Effector memory CD8-positive, alpha-beta T cell (primary cell): ENCODE measurements around the gene IFITM10.

Source experiments
- ATAC-seq: fragments of 150-1000 bp; cut with Tn5 transposase; replicated peaks from 2 replicates; pipeline ENCODE4 v1.10.0; 2021; ENCODE audit warnings: mild to moderate bottlenecking, moderate library complexity
- DNase-seq, 3 experiments: peaks; one replicate each; pipeline ENCODE4 v3.0.0; 2021
- H3K27ac Mint-ChIP-seq, 2 donors: one replicate each; pipeline ENCODE4 v1.8.0; 2022; ENCODE audit warnings: mild to moderate bottlenecking in 2 of 2, mixed read lengths in 2 of 2, moderate library complexity in 2 of 2
- H3K27me3 Mint-ChIP-seq, 2 donors: one replicate each; pipeline ENCODE4 v1.8.0; 2022; ENCODE audit warnings: mixed read lengths in 2 of 2
- H3K36me3 Mint-ChIP-seq: one replicate; pipeline ENCODE4 v1.8.0; 2022; ENCODE audit warnings: mild to moderate bottlenecking, moderate library complexity, mixed read lengths; ENCODE audit not compliant: insufficient read depth
- H3K4me1 Mint-ChIP-seq, 2 donors: one replicate each; pipeline ENCODE4 v1.8.0; 2022; ENCODE audit warnings: low read depth in 2 of 2, mixed read lengths in 2 of 2
- H3K4me3 Mint-ChIP-seq, 2 donors: one replicate each; pipeline ENCODE4 v1.8.0; 2022; ENCODE audit warnings: mild to moderate bottlenecking in 2 of 2, mixed read lengths in 2 of 2, moderate library complexity in 2 of 2
- H3K9me3 Mint-ChIP-seq, 2 donors: one replicate each; pipeline ENCODE4 v1.8.0; 2022; ENCODE audit warnings: mixed read lengths in 2 of 2
- total RNA-seq, 9 experiments: gene quantifications; one replicate each; lab custom pipeline; 2026; lab: John Stamatoyannopoulos, UW

IFITM10 gene
- total RNA-seq = 0.13 to 2.1 (median 1.2) reads per million in 9 experiments

DNA sequence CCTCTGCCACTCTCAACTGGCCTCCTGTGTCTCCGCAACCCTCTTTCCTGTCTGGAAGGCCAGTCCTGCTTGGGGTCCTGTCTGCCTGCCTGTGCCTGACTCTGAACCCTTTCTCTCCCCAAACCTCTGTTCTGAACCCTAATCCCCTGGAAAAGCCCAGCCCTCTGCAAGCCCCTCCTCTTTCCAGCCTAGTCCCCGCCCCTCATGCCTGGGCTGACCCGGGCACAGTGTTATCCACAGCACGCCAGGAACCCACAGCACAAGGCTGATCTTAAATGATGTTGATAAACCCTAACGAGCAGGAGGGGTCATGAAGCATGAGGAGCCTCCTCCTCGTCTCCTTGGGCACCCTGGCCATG is at the start of gene IFITM10:
Gene IFITM10, minus strand, starts transcription at position 115 of the 359 bp plus-strand sequence. CDS start 153 bp downstream, outside the sequence.
- peaks cover 21 to 23% of the 10 kb centered on the region in 2 donors for H3K4me1 Mint-ChIP-seq
- peaks cover 13% of the 10 kb centered on the region for H3K36me3 Mint-ChIP-seq
- peak within 1 kb of the TSS in 1 of 2 donors; percentile 26 for H3K27ac Mint-ChIP-seq
- H3K9me3 Mint-ChIP-seq = peaks cover 0 to 2% of the 10 kb centered on the region in 2 donors
- DNase-seq (no peak), ATAC-seq (no peak)
- peak within 1 kb of the TSS; percentile 80 to 84 for H3K4me3 Mint-ChIP-seq
- H3K27me3 Mint-ChIP-seq = peaks cover 13 to 19% of the 10 kb centered on the region in 2 donors

DNA sequence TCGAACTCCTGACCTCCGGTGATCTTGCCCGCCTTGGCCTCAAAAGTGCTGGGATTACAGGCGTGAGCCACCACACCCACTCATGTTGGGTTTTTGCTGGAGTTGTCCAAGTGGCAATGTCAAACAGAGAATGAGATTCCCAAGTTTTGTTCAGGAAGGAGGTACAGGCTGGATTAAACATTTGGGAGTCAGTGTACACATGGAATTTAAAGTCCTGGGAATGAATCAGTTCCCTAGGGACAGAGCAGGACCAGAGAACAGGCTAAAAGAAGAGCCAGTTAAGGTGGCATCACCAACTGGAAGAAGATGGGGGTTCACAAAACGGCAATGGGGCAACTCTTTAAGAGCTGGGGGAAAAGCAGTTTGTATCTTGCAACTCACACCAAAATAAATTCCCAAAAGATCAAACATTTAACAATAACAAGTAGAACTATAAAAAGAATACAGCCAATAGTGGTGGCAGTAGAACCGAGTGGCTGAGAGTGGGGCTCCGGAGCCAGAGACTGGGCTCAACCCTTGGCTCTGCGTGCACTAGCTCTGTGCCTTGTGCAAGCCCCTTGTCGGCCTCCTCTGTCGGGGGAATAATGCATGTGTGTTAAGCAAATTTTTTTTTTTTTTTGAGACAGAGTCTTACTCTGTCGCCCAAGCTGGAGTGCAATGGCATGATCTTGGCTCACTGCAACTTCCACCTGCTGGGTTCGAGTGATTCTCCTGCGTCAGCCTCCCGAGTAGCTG is 47.2 kb upstream of the IFITM10 start:
- Mint-ChIP-seq H3K4me1 (peaks cover 2 to 3% of the 10 kb centered on the region in 2 donors), H3K27ac (no peak overlapping the region), H3K9me3 (peaks cover 0 to under 1% of the 10 kb centered on the region in 2 donors), H3K27me3 (peaks cover 40% of the 10 kb centered on the region in 2 donors), H3K36me3 (peaks cover 1% of the 10 kb centered on the region), H3K4me3 (no peak overlapping the region)
- DNase-seq (no peak), ATAC-seq (no peak)

GRCh38 chr11:1796413-1797011 is 46.1 kb upstream of the IFITM10 start:
- DNase-seq (no peak), ATAC-seq (no peak)
- Mint-ChIP-seq H3K4me1 (peaks cover 6 to 9% of the 10 kb centered on the region in 2 donors), H3K4me3 (no peak overlapping the region), H3K27me3 (peaks cover 33 to 38% of the 10 kb centered on the region in 2 donors), H3K36me3 (peaks cover 3% of the 10 kb centered on the region), H3K9me3 (peaks cover 0 to 2% of the 10 kb centered on the region in 2 donors), H3K27ac (peak overlapping the region in 1 of 2 donors; percentile 50)

GRCh38 chr11:1793081-1793480 is 42.7 kb upstream of the IFITM10 start:
- peaks cover 16 to 18% of the 10 kb centered on the region in 2 donors for H3K27me3 Mint-ChIP-seq
- ATAC-seq (no peak), DNase-seq (no peak)
- H3K4me1 Mint-ChIP-seq = peaks cover 6 to 13% of the 10 kb centered on the region in 2 donors
- peak overlapping the region in 1 of 2 donors; percentile 82 for H3K27ac Mint-ChIP-seq
- H3K9me3 Mint-ChIP-seq = peaks cover 0 to 2% of the 10 kb centered on the region in 2 donors
- H3K36me3 Mint-ChIP-seq = peaks cover 3% of the 10 kb centered on the region
- peak overlapping the region; percentile 77 to 79 for H3K4me3 Mint-ChIP-seq

- peak; percentile 35 for ATAC-seq
- Mint-ChIP-seq H3K27ac (peak overlapping the region; percentile 80 to 82), H3K4me1 (peaks cover 6 to 13% of the 10 kb centered on the region in 2 donors), H3K9me3 (peaks cover 0 to 2% of the 10 kb centered on the region in 2 donors), H3K27me3 (peaks cover 13 to 14% of the 10 kb centered on the region in 2 donors), H3K36me3 (peaks cover 3% of the 10 kb centered on the region), H3K4me3 (peak overlapping the region; percentile 77 to 79)
- no peak for DNase-seq
Observed at GRCh38 chr11:1792461-1792860, 42.1 kb upstream of the IFITM10 start.

- Mint-ChIP-seq H3K36me3 (peaks cover 3% of the 10 kb centered on the region), H3K4me1 (peaks cover 6 to 13% of the 10 kb centered on the region in 2 donors), H3K4me3 (no peak overlapping the region), H3K9me3 (peaks cover 0 to 2% of the 10 kb centered on the region in 2 donors), H3K27me3 (peaks cover 8% of the 10 kb centered on the region in 2 donors), H3K27ac (peak overlapping the region in 1 of 2 donors; percentile 82)
- DNase-seq = no peak
- no peak for ATAC-seq
Observed at GRCh38 chr11:1791912-1792311, 41.5 kb upstream of the IFITM10 start.

DNA sequence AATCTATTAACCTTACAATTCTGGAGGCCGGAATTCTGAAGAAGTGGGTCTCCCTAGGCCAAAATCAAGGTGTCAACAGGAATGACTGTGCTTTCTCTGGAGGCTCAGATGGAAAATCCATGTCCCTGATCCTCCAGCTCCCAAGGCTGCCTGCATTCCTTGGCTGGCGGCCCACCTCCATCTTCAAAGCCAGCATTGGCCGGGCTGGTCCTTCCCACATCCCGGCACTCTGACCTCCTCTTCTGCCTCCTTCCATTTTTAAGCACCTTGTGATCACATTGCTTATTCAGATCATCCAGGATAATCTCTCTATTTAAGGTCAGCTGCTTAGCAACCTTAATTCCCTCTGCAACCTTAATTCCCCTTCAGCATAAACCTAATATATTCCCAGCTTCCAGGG is 36.1 kb upstream of the IFITM10 start:
- Mint-ChIP-seq H3K4me3 (no peak overlapping the region), H3K9me3 (no peaks in the 10 kb centered on the region), H3K27ac (no peak overlapping the region), H3K27me3 (peaks cover 0 to 10% of the 10 kb centered on the region in 2 donors), H3K4me1 (peaks cover 5 to 10% of the 10 kb centered on the region in 2 donors), H3K36me3 (no peaks in the 10 kb centered on the region)
- ATAC-seq (no peak), DNase-seq (no peak)

DNA sequence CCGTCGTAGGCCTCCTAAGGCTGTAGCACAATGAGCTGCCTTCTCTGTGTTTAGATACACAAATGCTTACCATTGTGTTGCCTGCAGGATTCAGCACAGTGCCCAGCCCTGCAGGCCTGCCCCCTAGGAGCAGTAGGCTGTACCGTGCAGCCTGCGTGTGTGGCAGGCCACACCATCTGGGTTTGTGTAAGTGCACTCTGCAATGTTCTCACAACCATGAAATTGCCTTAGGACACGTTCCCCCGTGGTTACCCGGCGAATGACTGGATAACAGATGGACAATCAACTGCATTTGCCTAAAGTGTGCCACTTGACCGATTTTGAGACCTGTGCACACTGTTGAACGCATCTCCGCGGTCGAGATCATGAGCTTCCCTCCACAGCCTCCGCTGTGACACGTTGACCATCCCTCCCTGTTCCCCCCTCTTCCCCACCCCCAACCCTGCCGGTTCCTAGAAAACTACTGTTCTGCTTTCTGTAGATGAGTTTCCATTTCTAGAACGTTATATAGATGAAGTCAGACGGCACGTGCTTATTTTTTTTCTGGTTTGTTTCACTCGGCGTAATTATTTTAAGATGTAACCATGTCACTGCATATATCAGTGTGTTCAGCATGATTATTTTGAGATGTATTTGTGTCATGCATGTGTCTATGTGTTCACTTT is 35.5 kb upstream of the IFITM10 start:
- H3K4me3 Mint-ChIP-seq = no peak overlapping the region
- H3K9me3 Mint-ChIP-seq = no peaks in the 10 kb centered on the region
- H3K27ac Mint-ChIP-seq = no peak overlapping the region
- H3K36me3 Mint-ChIP-seq = no peaks in the 10 kb centered on the region
- H3K4me1 Mint-ChIP-seq = peaks cover 5 to 13% of the 10 kb centered on the region in 2 donors
- no peak for DNase-seq
- ATAC-seq = no peak
- H3K27me3 Mint-ChIP-seq = peaks cover 0 to 16% of the 10 kb centered on the region in 2 donors

GRCh38 chr11:1784761-1785650 is 34.6 kb upstream of the IFITM10 start:
- H3K4me1 Mint-ChIP-seq = peaks cover 12 to 16% of the 10 kb centered on the region in 2 donors
- H3K27me3 Mint-ChIP-seq = peaks cover 0 to 25% of the 10 kb centered on the region in 2 donors
- no peak overlapping the region for H3K4me3 Mint-ChIP-seq
- H3K9me3 Mint-ChIP-seq = no peaks in the 10 kb centered on the region
- ATAC-seq (no peak), DNase-seq (no peak)
- H3K27ac Mint-ChIP-seq = peak overlapping the region in 1 of 2 donors; percentile 20
- H3K36me3 Mint-ChIP-seq = no peaks in the 10 kb centered on the region

DNA sequence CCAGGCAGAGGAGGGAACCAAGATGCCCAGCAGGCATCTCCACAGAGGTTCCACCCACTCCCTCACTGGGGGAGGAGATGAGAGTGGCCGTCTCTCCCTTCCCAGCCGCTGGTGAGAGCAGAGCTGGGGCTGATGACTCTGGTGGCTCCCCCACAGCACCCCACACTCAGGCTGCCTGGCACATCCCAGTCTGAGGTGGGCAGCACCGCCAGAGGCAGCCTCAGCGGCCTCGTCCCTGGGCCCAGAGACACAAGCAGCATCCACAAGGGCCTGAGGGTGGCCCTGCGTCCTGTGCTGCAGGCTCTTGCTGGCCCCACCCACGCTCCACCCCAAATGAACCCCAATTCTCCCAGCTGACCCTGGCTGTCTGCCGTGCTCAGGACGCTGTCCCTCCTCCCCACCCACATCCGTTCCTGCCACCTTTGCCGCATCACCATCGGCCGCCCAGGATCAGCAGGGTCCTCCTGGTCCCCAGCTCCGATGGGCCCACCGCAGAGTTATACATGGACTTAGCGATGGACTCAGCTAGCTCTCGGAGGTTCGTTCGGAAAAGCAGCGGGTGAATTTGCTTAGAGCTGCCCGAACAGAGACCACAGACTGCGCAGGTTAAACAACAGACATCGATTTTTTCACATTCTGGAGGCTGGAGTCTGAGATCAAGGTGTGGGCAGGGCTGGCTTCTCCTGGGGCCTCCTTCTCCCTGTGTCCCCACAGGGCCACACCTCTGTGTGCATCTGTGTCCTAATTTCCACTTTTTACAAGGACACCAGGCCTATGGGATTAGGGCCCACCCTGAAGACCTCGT is 33.5 kb upstream of the IFITM10 start:
- H3K4me1 Mint-ChIP-seq = peaks cover 17 to 18% of the 10 kb centered on the region in 2 donors
- ATAC-seq = no peak
- DNase-seq = no peak
- H3K4me3 Mint-ChIP-seq = no peak overlapping the region
- no peaks in the 10 kb centered on the region for H3K9me3 Mint-ChIP-seq
- H3K27me3 Mint-ChIP-seq = peaks cover 0 to 35% of the 10 kb centered on the region in 2 donors
- no peak overlapping the region for H3K27ac Mint-ChIP-seq
- no peaks in the 10 kb centered on the region for H3K36me3 Mint-ChIP-seq

GRCh38 chr11:1782831-1783724 is 32.7 kb upstream of the IFITM10 start:
- DNase-seq (no peak), ATAC-seq (no peak)
- H3K4me3 Mint-ChIP-seq = no peak overlapping the region
- H3K9me3 Mint-ChIP-seq = no peaks in the 10 kb centered on the region
- H3K4me1 Mint-ChIP-seq = peaks cover 17 to 18% of the 10 kb centered on the region in 2 donors
- no peaks in the 10 kb centered on the region for H3K36me3 Mint-ChIP-seq
- no peak overlapping the region for H3K27ac Mint-ChIP-seq
- peaks cover 0 to 39% of the 10 kb centered on the region in 2 donors for H3K27me3 Mint-ChIP-seq
